Measurements from ENCODE around the gene ITGB3. TPM values are rescaled to one million over a fixed set of nuclear protein-coding genes. Genes with fewer than 3 reads are reported as not detected.

The ITGB3 gene
- total and polyA plus RNA-seq, 10 of the 15 experiments (the other 5 are each of a cell fraction or from before 2014, with no cell fraction given): 0.69 to 22.8 (median 13.6) TPM

GRCh38 chr17:47317119-47317518 lies 63.5 kb downstream of the ITGB3 start (continued):
- TF ChIP-seq STAT3 (IDR thresholded peaks at IDR 0.05; ENCODE audit: low read depth, low read length): no peak

- no peak for ATAC-seq
- H3K27me3 ChIP-seq (replicated peaks in 1 of 2; ENCODE audit: control insufficient read depth in 2 of 2, insufficient read depth in 2 of 2, low read length in 1 of 2): no peaks in the 10 kb centered on the region
- no peak for DNase-seq (ENCODE audit: low read depth, low spot score)
- ChIA-PET CTCF (no interaction called here), POLR2A (no interaction called here), RAD21 (ENCODE audit: unreplicated experiment) (interaction anchor here (0.6 to 1.4 kb wide), 2 partner anchors 32 to 88 kb away, joined by 3 read pairs; no protein-coding TSS in a partner anchor), SMC1A (ENCODE audit: uncharacterized antibody, unreplicated experiment) (interaction anchor here (1.4 kb wide), 1 partner anchor 89 kb away, joined by 4 read pairs; no protein-coding TSS in a partner anchor)
- no peaks in the 10 kb centered on the region for H4K20me1 ChIP-seq (ENCODE audit: control insufficient read depth, insufficient read depth)
- H2AFZ ChIP-seq (ENCODE audit: control insufficient read depth, low read depth, low read length): no peak overlapping the region
- WGBS (ENCODE audit: insufficient coverage, insufficient replicate concordance, low lambda C conversion rate, missing lambda C conversion rate): 54% methylated on average over 3 of the region's 3 CpGs
- H3K27ac ChIP-seq (ENCODE audit: control insufficient read depth, insufficient read depth): no peak overlapping the region
- no TSS peak for BruUV-seq (replicated peaks)
- no peak for FAIRE-seq
- H3K79me2 ChIP-seq (ENCODE audit: control insufficient read depth, insufficient read depth, low read length): no peaks in the 10 kb centered on the region
- no peak overlapping the region for H3K4me2 ChIP-seq (ENCODE audit: control insufficient read depth, insufficient read depth)
- H3K4me1 ChIP-seq (ENCODE audit: control insufficient read depth, insufficient read depth, low read length): no peaks in the 10 kb centered on the region
- in situ Hi-C loops (cut with MboI): no loop called here
- no peak overlapping the region for H3K4me3 ChIP-seq
- intact Hi-C loops (cut with micrococcal nuclease; ENCODE audit: unreplicated experiment): loop anchor here (5.0 kb wide), 1 partner anchor 299 kb away; no protein-coding TSS in a partner anchor
- no peaks in the 10 kb centered on the region for H3K36me3 ChIP-seq (ENCODE audit: control insufficient read depth in 2 of 2, insufficient read depth in 2 of 2, low read length in 1 of 2)
- H3K9ac ChIP-seq (ENCODE audit: control insufficient read depth, insufficient read depth, low read length): no peak overlapping the region
- H3K9me3 ChIP-seq (replicated peaks; ENCODE audit: control insufficient read depth, insufficient read depth, low read length): peaks cover 1% of the 10 kb centered on the region; the same call in 2 of the 3 replicates
- TF ChIP-seq CTCF (IDR thresholded peaks at IDR 0.05 in 2 of 3, conservative IDR thresholded peaks at IDR 0.05 in 1 of 3; ENCODE audit: control insufficient read depth in 2 of 3, extremely low read depth in 1 of 3, insufficient read depth in 1 of 3, low read depth in 3 of 3, low read length in 3 of 3): peak in 1 of 3 experiments; percentile 17; a peak in 1 of 6 replicates
- TF ChIP-seq NFYB (IDR thresholded peaks at IDR 0.05; ENCODE audit: insufficient read depth, low read depth, low read length): no peak
- no peak for TF ChIP-seq BHLHE40 (IDR thresholded peaks at IDR 0.05; ENCODE audit: borderline replicate concordance in 1 of 2, low read depth in 2 of 2, low read length in 1 of 2)
- no peak for TF ChIP-seq ETV6 (conservative IDR thresholded peaks at IDR 0.05 in 1 of 2, IDR thresholded peaks at IDR 0.05 in 1 of 2; ENCODE audit: borderline replicate concordance in 1 of 2, low read depth in 1 of 2)
- no peak for TF ChIP-seq PRDM15 (CRISPR knock-in tag; IDR thresholded peaks at IDR 0.05)
- no peak for TF ChIP-seq CEBPZ (IDR thresholded peaks at IDR 0.05; ENCODE audit: low read depth, low read length)
- no peak for TF ChIP-seq RBBP5 (conservative IDR thresholded peaks at IDR 0.05)
These were observed 64.7 kb downstream of the ITGB3 start for GRCh38 chr17:47318197-47318918.
